HG02571 (cell line): ENCODE results near the gene CUBN.
"Not testable (repeated sequence)": the region's sequence is repeated elsewhere in the genome, so short reads cannot be mapped to it uniquely, and the experiment has no call there.

Experiments
- ATAC-seq: cut with Tn5 transposase; IDR thresholded peaks from one replicate; pipeline ENCODE4 v1.9.1; 2021; ENCODE audit warnings: mild to moderate bottlenecking, moderate library complexity; ENCODE audit not compliant: unreplicated experiment

CUBN gene

DNA sequence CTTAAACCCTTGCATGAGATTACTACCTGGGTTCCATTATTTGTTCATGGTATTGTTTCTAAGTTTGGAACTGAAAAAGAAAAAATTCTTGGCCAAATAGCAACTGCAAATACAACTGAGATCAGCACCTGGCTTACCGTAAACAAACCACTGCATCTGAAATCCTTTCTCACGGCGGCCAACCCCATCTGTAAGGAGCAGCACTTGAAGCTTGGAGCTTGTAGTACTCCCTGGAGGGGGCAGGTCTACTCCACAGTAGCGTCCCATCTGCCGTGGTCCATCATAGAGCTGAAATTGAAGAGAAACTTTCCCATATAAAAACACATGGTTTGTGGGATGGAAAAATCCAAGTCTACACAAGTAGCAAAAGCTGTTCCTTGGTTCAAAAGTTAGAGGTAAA, 109.9 kb downstream of the CUBN start:
- no peak for ATAC-seq

DNA sequence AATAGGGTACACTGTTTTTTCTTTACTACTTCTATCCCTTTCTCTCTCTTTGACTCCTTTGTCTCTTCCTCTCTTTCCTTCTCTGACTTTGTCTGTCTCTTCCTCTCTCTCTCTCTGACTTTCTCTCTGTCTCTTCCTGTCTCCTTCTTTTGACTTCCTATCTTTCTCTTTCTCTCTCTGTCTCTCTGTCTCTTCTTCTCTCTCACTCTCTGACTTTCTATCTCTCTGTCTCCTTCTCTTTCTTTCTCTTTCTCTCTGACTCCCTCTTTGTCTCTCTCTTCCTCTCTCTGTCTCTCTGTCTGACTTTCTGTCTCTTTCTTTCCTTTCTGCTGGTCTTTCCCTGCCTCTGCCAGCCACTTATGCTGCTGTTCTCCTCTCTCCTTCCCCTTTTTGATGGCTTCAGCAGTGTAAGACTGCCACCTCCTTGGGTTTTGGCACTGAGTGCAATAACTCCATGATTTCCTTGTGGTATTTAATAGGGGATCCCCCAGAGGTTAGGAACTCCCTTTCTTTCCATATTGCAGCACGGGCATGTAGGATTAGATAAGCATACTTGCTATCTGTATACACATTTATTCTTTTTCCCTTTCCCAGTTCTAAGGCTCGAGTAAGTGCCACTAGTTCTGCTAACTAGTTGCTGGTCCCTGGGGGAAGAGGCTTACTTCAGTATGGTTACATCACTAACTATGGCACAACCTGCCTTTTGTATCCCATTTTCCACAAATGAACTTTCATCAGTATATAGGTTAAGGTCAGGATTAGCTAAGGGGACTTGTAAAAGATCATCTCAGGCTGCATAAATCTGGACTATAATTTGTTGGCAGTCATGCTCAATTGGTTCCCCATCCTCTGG, 116.3 kb downstream of the CUBN start:
- not testable (repeated sequence) for ATAC-seq

DNA sequence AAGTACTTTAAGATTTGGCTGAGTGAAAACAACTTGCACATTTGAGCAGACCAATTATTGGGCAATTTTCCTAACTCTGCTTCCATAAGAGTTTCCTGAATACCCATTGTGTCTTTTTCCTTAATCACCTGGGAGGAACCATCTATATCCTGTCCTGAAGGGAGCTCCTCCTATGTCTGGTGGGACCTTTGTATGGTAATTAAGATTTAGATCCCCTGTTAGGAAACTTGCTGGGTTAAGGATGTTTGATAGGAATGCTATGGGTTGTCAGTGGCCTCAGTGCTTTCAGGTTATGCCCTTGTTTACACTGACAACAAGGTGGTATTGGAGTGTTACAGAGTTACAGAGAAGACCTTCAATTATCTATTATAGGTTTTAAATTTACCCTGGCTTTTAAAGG, 116.9 kb downstream of the CUBN start:
- not testable (repeated sequence) for ATAC-seq

DNA sequence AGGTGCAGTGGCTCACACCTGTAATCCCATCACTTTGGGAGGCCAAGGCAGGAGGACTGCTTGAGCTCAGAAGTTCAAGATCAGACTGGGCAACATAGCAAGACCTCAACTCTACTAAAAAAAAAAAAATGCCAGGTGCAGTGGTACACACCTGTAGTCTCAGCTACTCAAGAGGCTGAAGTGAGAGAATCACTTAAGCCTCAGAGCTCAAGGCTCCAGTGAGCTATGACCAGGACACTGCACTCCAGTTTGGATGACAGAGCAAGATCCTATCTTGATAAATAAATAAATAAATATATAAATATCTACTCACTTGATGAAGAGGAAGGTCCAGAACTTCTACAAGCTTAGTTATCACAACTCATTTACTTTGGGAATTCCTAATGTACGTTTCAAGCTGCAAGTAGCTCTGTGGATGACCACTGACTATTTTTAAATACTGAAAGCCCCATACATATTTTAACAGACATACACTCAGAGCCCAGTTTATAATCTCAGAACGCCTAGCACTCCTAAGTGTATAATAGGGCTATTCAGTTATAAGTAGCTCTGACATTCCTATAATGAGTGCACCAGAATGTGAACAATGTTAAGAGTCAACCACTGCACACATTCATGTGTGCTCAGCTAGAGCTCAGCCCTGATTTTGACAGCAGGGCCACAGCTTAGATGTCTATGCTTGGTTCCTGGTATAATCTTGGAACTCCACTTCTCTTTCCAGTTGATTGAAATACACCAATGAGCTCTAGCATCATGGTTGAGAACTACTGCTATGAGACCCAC, 119.1 kb downstream of the CUBN start:
- ATAC-seq: no peak

DNA sequence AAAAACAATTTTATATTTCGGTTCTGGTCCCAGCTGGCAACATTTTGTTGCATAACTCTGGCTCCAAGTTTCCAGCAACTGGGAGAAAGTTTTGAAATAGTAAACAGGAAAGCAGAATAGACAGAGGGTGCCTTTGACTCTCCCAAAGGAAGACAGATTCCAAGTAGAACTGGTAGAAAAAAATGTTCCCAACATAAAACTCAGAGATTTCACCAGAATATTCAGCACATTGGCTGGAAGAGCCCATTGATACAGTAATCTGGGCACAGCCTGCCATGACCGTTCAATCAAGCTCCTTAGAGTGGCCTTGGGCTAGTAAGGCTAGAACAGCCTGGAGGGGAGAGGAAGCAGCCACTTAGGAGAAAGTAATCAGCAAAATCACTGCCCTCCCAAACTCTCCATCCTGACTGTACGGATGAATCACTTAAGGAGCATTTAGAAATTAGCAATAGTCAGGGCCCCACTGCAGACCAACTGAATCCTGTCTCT, 120.4 kb downstream of the CUBN start:
- ATAC-seq: no peak

DNA sequence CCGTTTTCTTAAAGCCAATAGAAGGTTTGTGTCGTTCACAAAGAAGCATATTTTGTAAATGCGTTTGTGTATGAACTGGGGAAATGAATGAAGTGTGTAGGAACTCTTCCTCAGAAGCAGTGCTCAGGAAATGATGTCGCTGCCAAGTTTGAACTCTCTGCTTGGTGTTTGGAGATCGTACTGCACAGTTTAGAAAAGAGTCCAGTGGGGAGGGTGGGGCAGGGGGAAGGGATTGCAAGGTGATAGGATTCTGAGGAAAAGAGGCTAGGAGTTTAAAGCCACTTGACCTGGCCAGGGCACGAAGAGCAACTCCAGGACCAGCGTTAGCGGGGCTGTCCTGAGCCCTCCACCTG, 122.2 kb downstream of the CUBN start:
- no peak for ATAC-seq

DNA sequence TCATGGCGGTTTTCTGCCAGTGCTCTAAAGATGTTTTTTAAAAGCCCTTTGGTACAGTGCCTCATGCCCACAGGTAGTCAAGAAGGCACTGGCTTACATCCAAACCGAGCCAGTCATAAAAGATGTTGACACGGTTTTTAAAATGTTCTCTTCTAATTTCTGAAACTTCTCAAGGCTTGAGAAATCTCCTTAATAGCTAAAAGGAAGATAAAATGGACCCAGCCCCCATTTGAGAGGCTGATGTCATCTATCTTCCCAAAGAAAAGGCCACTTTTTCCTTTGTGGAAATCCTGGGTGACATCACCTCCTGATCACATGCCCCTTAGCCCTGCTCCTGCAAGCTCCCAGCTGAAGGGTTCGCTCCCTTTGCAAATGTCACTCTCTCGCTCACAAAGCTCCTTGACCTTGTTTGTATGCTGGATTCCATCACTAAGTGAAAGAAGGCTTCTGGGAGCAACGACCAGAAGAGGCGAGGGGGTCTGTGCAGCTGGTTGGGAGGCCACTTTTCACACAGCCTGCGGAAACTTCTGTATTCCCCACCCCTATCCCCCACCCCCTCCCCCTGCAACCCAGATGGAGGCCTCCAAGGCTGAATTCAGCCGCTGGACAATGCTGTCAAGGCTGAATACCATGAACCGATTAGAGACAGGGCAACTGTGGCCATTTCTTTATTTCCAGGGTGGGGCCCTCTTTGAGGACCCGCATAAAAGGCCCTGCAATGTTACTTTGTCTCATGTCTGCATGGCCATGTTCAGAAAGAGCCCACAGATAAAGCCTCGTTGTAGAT, 122.8 kb downstream of the CUBN start:
- no peak for ATAC-seq

DNA sequence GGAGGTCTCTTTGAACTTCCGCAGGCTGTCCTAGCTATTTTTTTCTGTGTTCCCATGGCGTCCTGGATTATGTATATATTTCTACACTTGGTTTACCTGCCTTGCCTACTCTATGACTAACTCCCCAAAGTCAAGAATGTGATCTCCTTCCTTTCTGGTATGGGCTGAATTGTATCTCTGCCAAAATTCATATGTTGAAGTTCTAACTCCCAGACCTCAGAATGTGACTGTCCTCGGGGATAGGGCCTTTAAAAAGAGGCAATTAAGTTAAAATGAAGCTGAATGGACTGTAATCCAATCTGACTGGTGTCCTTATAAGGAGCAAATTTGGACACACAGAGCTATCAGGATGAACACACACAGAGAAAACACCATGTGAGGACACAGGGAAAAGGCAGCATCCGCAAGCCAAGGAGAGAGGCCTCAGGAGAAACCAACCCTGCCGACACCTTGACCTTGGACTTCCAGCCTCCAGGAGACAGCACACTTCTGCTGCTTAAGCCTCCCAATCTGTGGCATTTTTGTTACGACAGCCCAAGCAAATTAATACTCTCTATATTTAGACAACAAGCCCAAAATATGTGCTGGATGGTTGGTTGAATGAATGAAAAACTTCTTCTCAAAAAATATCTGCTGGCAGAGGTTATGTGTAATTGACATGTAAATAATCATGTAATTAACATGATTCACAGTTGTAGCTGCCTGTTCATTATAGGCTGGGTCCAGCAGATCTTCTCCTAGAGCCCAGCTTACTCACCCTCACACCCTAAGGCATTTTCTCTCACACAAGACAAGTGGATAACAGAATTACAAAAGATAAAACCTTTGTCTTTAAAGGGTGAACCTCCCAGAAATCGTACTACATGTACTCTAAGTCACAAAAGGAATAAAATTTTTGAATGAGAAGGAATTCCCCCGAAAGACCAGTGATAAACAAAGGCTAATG, 123.7 kb downstream of the CUBN start:
- ATAC-seq: no peak

DNA sequence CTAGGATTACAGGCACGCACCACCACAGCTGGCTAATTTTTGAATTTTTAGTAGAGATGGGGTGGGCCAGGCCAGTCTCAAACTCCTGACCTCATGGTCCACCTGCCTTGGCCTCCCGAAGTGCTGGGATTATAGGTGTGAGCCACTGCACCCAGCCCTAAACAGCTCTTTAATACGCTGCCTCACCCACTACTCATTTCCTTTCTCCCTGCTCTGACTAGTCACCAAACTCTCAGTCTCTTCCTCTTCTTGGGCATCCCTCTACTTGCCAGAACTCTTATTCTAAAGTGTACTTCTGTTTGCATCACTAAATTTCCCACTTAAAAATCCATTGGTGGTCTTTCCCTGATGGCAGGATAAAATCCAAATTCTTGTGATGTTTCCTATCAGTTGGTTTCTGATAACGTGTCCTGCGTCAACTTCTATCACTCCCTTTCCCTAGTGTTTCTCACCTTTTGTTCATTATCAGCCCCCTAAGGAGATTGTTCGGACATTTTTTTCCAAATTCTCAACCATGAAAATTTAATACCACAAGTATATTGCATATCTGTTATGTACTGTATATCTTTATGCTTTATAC, 124.7 kb downstream of the CUBN start:
- no peak for ATAC-seq

DNA sequence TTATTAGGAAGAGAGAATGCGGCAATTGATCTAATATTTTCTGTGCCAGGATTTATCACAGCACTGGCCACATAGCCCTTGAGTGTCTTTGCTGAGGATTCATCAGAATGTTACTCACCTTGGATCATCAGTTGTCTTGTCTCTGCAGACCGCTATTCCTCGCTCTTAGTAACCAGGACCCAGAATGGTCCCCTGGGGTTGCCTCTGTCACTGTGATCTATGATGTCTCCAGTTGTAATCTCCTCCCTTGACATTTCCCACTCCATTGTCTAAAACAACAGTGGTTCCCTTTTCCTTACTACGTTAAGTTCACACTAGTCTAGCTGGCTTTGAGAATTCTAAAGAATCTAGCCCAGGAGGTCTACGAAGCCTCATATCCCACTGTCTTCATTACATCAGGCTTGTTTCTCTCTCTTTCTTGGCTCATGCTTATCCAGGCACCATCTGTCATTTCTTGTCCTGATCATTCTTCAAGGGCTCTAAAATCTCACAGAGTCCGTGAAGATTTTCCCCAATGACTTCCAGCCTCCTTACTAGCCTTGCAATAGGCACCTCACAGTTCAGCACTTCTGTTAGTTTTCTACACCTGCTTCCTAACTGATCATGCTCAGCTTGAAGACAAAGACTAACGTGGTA, 125.8 kb downstream of the CUBN start:
- ATAC-seq: no peak

DNA sequence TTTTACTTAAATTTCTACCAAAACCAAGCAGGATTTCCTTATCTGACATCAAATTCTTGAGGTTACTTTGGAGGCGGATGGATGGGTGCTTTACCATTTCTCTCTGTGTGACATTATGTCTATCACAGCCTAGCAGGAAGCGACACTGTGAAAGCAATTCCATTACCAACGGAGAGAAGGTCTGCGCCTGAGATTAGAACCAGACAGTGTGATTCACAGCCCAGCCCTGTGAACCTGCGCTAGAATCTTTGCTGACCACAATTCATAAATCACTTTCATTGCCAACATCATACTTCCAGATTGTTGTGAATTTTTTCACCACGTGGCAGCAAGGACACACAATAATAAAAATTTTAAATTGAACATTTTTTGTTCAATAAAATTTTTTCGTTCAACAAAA, 126.5 kb downstream of the CUBN start:
- ATAC-seq: no peak

DNA sequence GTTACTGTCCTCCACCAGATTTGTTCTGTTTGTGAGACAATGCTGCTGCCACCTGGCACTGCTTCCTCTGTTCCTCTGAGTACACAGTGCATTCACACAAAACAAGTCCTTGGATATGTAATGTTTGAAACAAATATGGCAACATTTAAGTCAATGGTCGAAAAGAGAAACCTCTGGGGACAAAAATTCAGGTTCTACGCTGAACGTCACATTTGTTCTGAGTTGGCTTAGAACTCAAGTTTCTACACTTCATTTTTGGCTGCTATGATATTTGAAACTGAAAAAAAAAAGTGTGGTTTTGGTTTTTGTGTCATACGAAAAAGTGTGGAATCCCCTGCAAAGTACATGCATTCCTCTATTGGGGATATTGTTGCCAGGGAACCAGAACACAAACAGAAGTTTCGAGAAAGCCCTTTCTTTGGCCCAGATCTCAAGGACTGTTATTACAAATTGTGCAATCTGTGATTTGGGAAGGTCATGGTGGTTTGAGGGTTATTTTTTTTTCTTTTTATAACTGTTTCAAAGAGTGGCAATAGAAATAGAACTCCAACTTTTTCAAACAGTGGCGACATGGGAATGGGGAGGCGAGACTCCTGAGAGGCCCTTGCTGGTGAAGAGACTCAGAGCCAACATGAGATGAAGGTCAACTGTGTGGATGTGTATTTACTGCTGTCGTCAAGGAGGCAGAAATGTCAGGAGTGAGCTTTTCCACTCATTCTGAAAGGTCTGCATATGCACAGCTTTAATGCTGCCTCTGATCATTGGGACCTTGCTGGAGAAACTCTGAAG, 127.5 kb downstream of the CUBN start:
- ATAC-seq: peak; percentile 52

DNA sequence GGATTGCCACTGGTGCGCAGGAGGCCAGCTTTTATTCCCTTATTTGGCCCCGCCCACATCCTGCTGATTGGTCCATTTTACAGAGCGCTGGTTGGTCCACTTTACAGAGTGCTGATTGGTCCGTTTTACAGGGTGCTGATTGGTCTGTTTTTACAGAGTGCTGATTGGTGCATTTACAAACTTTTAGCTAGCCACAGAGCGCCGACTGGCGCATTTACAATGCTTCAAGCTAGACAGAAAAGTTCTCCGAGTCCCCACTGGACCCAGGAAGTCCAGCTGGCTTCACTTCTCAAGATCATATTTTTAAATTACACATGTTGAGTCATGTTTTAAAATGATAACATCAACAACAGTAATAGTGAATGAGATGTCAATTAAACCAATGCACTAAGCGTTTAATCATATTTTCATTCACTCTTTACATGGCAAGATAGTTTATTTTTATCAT, 128.3 kb downstream of the CUBN start:
- no peak for ATAC-seq

DNA sequence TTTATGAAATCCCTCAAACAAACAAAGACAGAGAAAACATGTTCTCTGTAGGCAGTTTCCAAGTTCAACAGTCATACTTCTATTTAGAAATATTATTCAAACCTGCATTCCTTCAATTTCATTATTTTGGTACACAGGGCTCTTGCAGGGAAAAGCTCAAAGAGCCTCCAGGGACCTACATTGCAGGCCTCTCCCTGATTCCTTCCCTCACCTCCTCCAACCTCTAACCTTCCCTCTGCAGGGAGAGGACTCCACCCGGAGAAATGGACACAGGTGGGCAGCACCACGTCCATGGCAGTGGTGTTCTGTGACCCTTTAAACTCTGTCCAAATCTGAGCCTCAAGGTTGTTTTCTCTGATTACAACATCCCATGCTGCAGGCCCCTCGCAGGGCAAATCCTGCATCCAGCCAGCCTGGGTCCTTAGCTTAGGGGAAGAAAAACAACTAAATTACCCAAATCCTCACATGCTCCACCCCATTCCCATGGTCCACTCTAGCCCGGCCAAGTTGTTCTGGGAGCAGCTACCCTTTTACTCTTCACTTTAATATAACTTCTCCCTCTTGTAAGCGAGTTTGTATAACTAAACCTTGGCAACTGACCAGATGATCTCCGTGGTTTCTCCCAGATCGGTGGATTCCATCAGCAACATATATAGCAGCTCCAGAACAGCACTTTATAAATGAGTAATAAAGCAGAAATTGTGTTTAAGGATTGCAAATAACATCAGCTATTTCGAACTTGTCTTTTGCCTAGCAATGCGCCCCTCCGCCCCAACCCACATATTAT, 129.8 kb downstream of the CUBN start:
- ATAC-seq: no peak

DNA sequence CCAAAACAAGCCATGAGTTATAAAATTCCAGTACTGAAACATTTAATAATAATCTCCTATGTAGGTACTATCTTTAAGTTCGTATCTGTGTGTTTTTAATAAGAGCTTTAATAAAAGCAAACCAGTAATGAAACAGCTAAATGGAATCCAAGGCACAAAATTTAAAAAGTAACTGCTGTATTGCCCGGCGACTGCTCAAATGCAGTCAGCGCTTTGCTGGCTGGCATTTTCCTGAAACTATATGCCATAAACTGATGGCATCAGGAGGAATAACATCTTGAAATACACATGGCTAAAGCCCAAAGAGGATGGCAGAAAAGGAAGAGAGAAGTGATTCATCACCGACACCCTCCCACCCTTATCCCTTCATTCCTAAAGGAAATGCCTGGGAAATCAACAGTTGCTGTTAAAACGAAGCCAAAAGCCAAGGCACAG, 133.1 kb downstream of the CUBN start:
- no peak for ATAC-seq

DNA sequence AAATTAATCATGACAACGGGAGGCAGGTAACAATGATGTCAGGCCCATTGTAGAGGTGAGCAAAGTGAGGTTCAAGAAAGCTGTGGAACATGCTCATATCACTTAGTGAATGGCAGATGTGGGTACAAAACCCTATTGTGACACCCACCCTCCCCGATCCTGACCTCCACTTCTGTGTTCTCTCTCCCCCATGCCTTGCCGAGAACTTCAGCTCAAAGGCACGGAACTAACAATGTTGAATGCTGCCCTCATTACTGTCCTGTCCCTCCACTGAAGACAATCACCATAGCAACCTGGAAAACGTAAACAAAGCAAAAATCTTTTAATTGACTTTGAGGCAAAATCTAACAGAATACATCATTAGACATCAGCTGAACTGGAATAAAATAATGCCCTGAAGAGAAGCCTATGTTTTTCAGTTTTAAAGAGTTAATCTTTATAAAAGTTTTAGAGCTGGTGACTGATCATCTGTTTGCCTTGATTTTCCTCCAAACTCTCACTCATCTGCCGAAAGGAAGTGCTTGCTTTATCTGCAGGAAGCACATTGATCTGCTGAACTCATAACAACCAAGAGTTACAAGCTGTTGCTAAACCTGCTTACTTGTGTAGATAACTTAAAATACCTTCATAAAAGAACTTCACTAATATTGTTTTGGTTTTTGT, 133.6 kb downstream of the CUBN start:
- ATAC-seq: no peak

DNA sequence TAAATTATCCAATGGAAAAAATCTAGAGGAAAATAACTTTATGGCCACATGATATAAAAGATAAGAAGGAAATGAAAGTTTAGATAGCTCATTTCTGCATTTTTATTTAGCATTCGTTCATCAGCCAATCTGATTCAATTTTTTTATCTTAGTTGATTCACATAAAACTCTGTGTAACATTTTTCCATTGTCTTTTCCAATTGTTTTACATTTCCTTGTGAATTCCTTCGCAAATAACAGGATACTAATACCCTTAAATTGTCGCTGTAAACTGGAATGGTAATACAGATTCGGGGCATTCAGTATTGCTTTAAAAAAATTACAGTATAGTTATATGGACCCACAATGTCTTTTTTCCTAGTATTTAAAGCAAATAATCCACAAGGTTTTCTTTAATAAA, 136.4 kb downstream of the CUBN start:
- ATAC-seq: no peak
